Skeletal muscle tissue (tissue), 4 donors: ENCODE results near the gene SPAG9. TPM values are rescaled to one million over a fixed set of nuclear protein-coding genes. Genes with fewer than 3 reads are reported as not detected.
"Not testable (repeated sequence)": the region's sequence is repeated elsewhere in the genome, so short reads cannot be mapped to it uniquely, and the experiment has no call there.

Experiments
- H3K27ac ChIP-seq: one replicate; pipeline ENCODE4 v1.7.0; 2013; ENCODE audit warnings: mild to moderate bottlenecking, low read depth, low read length, inconsistent platforms
- H3K27me3 ChIP-seq, 3 donors: one replicate each; pipeline ENCODE4 v1.7.0; 2013; ENCODE audit warnings: low read length in 3 of 3; ENCODE audit not compliant: control insufficient read depth in 3 of 3, insufficient read depth in 3 of 3
- H3K36me3 ChIP-seq, 3 donors: one replicate each; pipeline ENCODE4 v1.7.0; 2013; ENCODE audit warnings: low read length in 3 of 3; ENCODE audit not compliant: control insufficient read depth in 3 of 3, insufficient read depth in 3 of 3
- H3K4me1 ChIP-seq, 3 donors: one replicate each; pipeline ENCODE4 v1.7.0; 2013; ENCODE audit warnings: low read length in 3 of 3, mild to moderate bottlenecking in 3 of 3; ENCODE audit not compliant: control insufficient read depth in 3 of 3, insufficient read depth in 3 of 3
- H3K4me3 ChIP-seq, 3 donors: one replicate each; pipeline ENCODE4 v1.7.0; 2013; ENCODE audit warnings: low read length in 3 of 3
- H3K9ac ChIP-seq, 3 donors: one replicate each; pipeline ENCODE4 v1.7.0; 2013; ENCODE audit warnings: low read length in 3 of 3, mild to moderate bottlenecking in 3 of 3, moderate library complexity in 2 of 3, low read depth in 1 of 3
- H3K9me3 ChIP-seq, 3 donors: one replicate each; pipeline ENCODE4 v1.7.0; 2013; ENCODE audit warnings: low read length in 3 of 3; ENCODE audit not compliant: control insufficient read depth in 3 of 3
- total RNA-seq: library from RNA; depleted of rRNA; stranded (reverse); fragments of >200 nt; gene quantifications from one replicate; pipeline ENCODE4 v1.2.3, GENCODE V29; 2014
- donor health status: Osteomylitis.

Gene SPAG9
- total RNA-seq, 1 donor from 2014 or later, result 92.9 TPM

GRCh38 chr17:51135956-51136355, 15.3 kb upstream of the SPAG9 start:
- no peaks in the 10 kb centered on the region for H3K27me3 ChIP-seq
- H3K4me3 ChIP-seq, result no peak overlapping the region
- H3K36me3 ChIP-seq, result no peaks in the 10 kb centered on the region
- H3K4me1 ChIP-seq, result peaks cover 13 to 16% (median 15%) of the 10 kb centered on the region in 3 donors
- H3K27ac ChIP-seq, result no peak overlapping the region
- H3K9me3 ChIP-seq, result no peaks in the 10 kb centered on the region
- no peak overlapping the region for H3K9ac ChIP-seq

GRCh38 chr17:51133365-51133764, 12.7 kb upstream of the SPAG9 start:
- no peaks in the 10 kb centered on the region for H3K9me3 ChIP-seq
- H3K36me3 ChIP-seq, result no peaks in the 10 kb centered on the region
- no peaks in the 10 kb centered on the region for H3K27me3 ChIP-seq
- H3K27ac ChIP-seq, result peak overlapping the region; percentile 92
- peak overlapping the region in 2 of 3 donors; percentile 51 to 62 for H3K9ac ChIP-seq
- H3K4me1 ChIP-seq, result peaks cover 13 to 16% (median 15%) of the 10 kb centered on the region in 3 donors
- H3K4me3 ChIP-seq, result peak overlapping the region in 2 of 3 donors; percentile 14 to 36

GRCh38 chr17:51132964-51133319, 12.3 kb upstream of the SPAG9 start:
- H3K4me1 ChIP-seq, result peaks cover 13 to 16% (median 15%) of the 10 kb centered on the region in 3 donors
- H3K4me3 ChIP-seq, result peak overlapping the region in 2 of 3 donors; percentile 14 to 36
- H3K36me3 ChIP-seq, result no peaks in the 10 kb centered on the region
- peak overlapping the region; percentile 51 to 69 (median 62) for H3K9ac ChIP-seq
- H3K27me3 ChIP-seq, result no peaks in the 10 kb centered on the region
- H3K9me3 ChIP-seq, result no peaks in the 10 kb centered on the region
- H3K27ac ChIP-seq, result peak overlapping the region; percentile 92

- H3K36me3 ChIP-seq, result no peaks in the 10 kb centered on the region
- H3K4me1 ChIP-seq, result peaks cover 7 to 11% (median 8%) of the 10 kb centered on the region in 3 donors
- no peak overlapping the region for H3K4me3 ChIP-seq
- no peak overlapping the region for H3K9ac ChIP-seq
- no peaks in the 10 kb centered on the region for H3K9me3 ChIP-seq
- H3K27ac ChIP-seq, result no peak overlapping the region
- no peaks in the 10 kb centered on the region for H3K27me3 ChIP-seq
These were observed 7.4 kb upstream of the SPAG9 start for GRCh38 chr17:51128076-51128475.

- H3K4me3 ChIP-seq, result no peak overlapping the region
- peaks cover 0 to 15% (median 3%) of the 10 kb centered on the region in 3 donors for H3K4me1 ChIP-seq
- H3K27ac ChIP-seq, result no peak overlapping the region
- no peaks in the 10 kb centered on the region for H3K27me3 ChIP-seq
- H3K36me3 ChIP-seq, result no peaks in the 10 kb centered on the region
- H3K9me3 ChIP-seq, result no peaks in the 10 kb centered on the region
- H3K9ac ChIP-seq, result no peak overlapping the region
These were observed 4.2 kb upstream of the SPAG9 start for GRCh38 chr17:51124640-51125503.

- H3K4me3 ChIP-seq, result peak overlapping the region in 2 of 3 donors; percentile 85 to 90
- H3K9me3 ChIP-seq, H3K27me3 ChIP-seq, H3K36me3 ChIP-seq, H3K9ac ChIP-seq: not testable (repeated sequence)
- H3K4me1 ChIP-seq, result peaks cover 17 to 36% (median 17%) of the 10 kb centered on the region in 3 donors
- H3K27ac ChIP-seq, result peak overlapping the region; percentile 100
These were observed 1.9 kb upstream of the SPAG9 start for GRCh38 chr17:51122473-51123115.

GRCh38 chr17:51121620-51122472, 1.2 kb upstream of the SPAG9 start:
- Histone ChIP-seq H3K27ac (peak overlapping the region; percentile 100), H3K36me3 (no peaks in the 10 kb centered on the region), H3K4me3 (peak overlapping the region; percentile 72 to 90 (median 85)), H3K9ac (peak overlapping the region; percentile 93 to 99 (median 97)), H3K27me3 (no peaks in the 10 kb centered on the region), H3K9me3 (no peaks in the 10 kb centered on the region), H3K4me1 (peaks cover 17 to 37% (median 21%) of the 10 kb centered on the region in 3 donors)

- peak overlapping the region; percentile 79 to 100 (median 98) for H3K4me3 ChIP-seq
- H3K9ac ChIP-seq, result peak overlapping the region; percentile 94 to 100 (median 97)
- H3K27me3 ChIP-seq, result no peaks in the 10 kb centered on the region
- H3K36me3 ChIP-seq, result no peaks in the 10 kb centered on the region
- H3K4me1 ChIP-seq, result peaks cover 17 to 39% (median 23%) of the 10 kb centered on the region in 3 donors
- H3K9me3 ChIP-seq, result no peaks in the 10 kb centered on the region
- peak overlapping the region; percentile 98 for H3K27ac ChIP-seq
These were observed 320 bp downstream of the SPAG9 start for GRCh38 chr17:51120357-51120738.

- H3K4me1 ChIP-seq, result peaks cover 17 to 39% (median 23%) of the 10 kb centered on the region in 3 donors
- peak overlapping the region; percentile 98 for H3K27ac ChIP-seq
- no peaks in the 10 kb centered on the region for H3K36me3 ChIP-seq
- H3K9me3 ChIP-seq, result no peaks in the 10 kb centered on the region
- H3K9ac ChIP-seq, result peak overlapping the region; percentile 94 to 100 (median 97)
- peak overlapping the region; percentile 79 to 100 (median 98) for H3K4me3 ChIP-seq
- no peaks in the 10 kb centered on the region for H3K27me3 ChIP-seq
These were observed 982 bp downstream of the SPAG9 start for GRCh38 chr17:51119415-51120356.
